ENCODE data around the gene IL27RA. TPM values are rescaled to one million over a fixed set of nuclear protein-coding genes. Genes with fewer than 3 reads are reported as not detected.
A peak's percentile ranks its signal among the peaks of the same experiment; 100 is the strongest.

IL27RA gene
- total and polyA plus RNA-seq, 10 donors, result 12.8 to 28.7 (median 16.8) TPM

- Histone ChIP-seq H3K27me3 (replicated peaks in 1 of 7) (no peaks in the 10 kb centered on the region), H3K27ac (no peak overlapping the region), H3K4me3 (no peak overlapping the region), H3K36me3 (peaks cover 0 to 52% (median 26%) of the 10 kb centered on the region in 6 donors), H3K4me1 (peaks cover 0 to 39% (median 23%) of the 10 kb centered on the region in 6 donors), H3K9me3 (peaks cover 0 to 14% (median 11%) of the 10 kb centered on the region in 8 donors)
- TF ChIP-seq POLR2A (IDR thresholded peaks at IDR 0.05), result no peak
- TF ChIP-seq CTCF (IDR thresholded peaks at IDR 0.05 in 8 of 11, conservative IDR thresholded peaks at IDR 0.05 in 3 of 11), result no peak
- TF ChIP-seq POLR2AphosphoS5 (IDR thresholded peaks at IDR 0.05), result peak in 2 of 3 donors; percentile 21 to 25
- 88 to 95% (median 93%) methylated on average over 9 of the region's 9 CpGs for WGBS, 5 donors
- DNase-seq, result no peak
- intact Hi-C loops (cut with DNase I; ENCODE audit: low total_unique reads), result no loop called here
These were observed 61.7 kb downstream of the IL27RA start for GRCh38 chr19:14093117-14093823.

- peaks cover 0 to 59% (median 32%) of the 10 kb centered on the region in 6 donors for H3K36me3 ChIP-seq
- WGBS, 5 donors, result 69 to 83% (median 72%) methylated on average over 7 of the region's 7 CpGs
- intact Hi-C loops (cut with DNase I; ENCODE audit: low total_unique reads), result no loop called here
- peak overlapping the region in 1 of 8 donors; percentile 33 for H3K27ac ChIP-seq
- H3K4me1 ChIP-seq, result peaks cover 0 to 25% (median 15%) of the 10 kb centered on the region in 6 donors
- TF ChIP-seq POLR2A (IDR thresholded peaks at IDR 0.05) (no peak), POLR2AphosphoS5 (IDR thresholded peaks at IDR 0.05) (peak in 2 of 3 donors; percentile 58 to 64), CTCF (IDR thresholded peaks at IDR 0.05 in 8 of 11, conservative IDR thresholded peaks at IDR 0.05 in 3 of 11) (no peak)
- H3K4me3 ChIP-seq, result no peak overlapping the region
- peaks cover 0 to 14% (median 11%) of the 10 kb centered on the region in 8 donors for H3K9me3 ChIP-seq
- no peaks in the 10 kb centered on the region for H3K27me3 ChIP-seq (replicated peaks in 1 of 7)
- no peak for DNase-seq
These were observed 63.3 kb downstream of the IL27RA start for GRCh38 chr19:14094854-14095253.

- Histone ChIP-seq H3K9me3 (peaks cover 0 to 14% (median 11%) of the 10 kb centered on the region in 8 donors), H3K4me1 (peaks cover 0 to 22% (median 12%) of the 10 kb centered on the region in 6 donors), H3K27me3 (replicated peaks in 1 of 7) (no peaks in the 10 kb centered on the region), H3K36me3 (peaks cover 0 to 75% (median 47%) of the 10 kb centered on the region in 6 donors), H3K27ac (no peak overlapping the region), H3K4me3 (no peak overlapping the region)
- intact Hi-C loops (cut with DNase I; ENCODE audit: low total_unique reads), result no loop called here
- no peak for DNase-seq
- TF ChIP-seq POLR2AphosphoS5 (IDR thresholded peaks at IDR 0.05), result peak in 1 of 3 donors; percentile 6
- TF ChIP-seq POLR2A (IDR thresholded peaks at IDR 0.05), result no peak
- 94 to 98% (median 95%) methylated on average over 11 of the region's 11 CpGs for WGBS, 5 donors
These were observed 64.9 kb downstream of the IL27RA start for GRCh38 chr19:14096272-14096992.

- H3K4me1 ChIP-seq, result peaks cover 4 to 22% (median 14%) of the 10 kb centered on the region in 6 donors
- no peak overlapping the region for H3K4me3 ChIP-seq
- no peak for DNase-seq
- peaks cover 0 to 87% (median 59%) of the 10 kb centered on the region in 6 donors for H3K36me3 ChIP-seq
- intact Hi-C loops (cut with DNase I; ENCODE audit: low total_unique reads), result no loop called here
- TF ChIP-seq POLR2AphosphoS5 (IDR thresholded peaks at IDR 0.05), result peak in 2 of 3 donors; percentile 21 to 50
- peak in 1 of 11 experiments; percentile 17 for TF ChIP-seq CTCF (IDR thresholded peaks at IDR 0.05 in 8 of 11, conservative IDR thresholded peaks at IDR 0.05 in 3 of 11)
- no peak for TF ChIP-seq POLR2A (IDR thresholded peaks at IDR 0.05)
- WGBS, 5 donors, result 84 to 93% (median 87%) methylated on average over 20 to 21 of the region's 21 CpGs
- H3K27ac ChIP-seq, result no peak overlapping the region
- peaks cover 0 to 14% (median 11%) of the 10 kb centered on the region in 8 donors for H3K9me3 ChIP-seq
- no peaks in the 10 kb centered on the region for H3K27me3 ChIP-seq (replicated peaks in 1 of 7)
These were observed 66.1 kb downstream of the IL27RA start for GRCh38 chr19:14097532-14098151.
